Measurements from ENCODE around the gene NEK7. TPM values are rescaled to one million over a fixed set of nuclear protein-coding genes. Genes with fewer than 3 reads are reported as not detected.

NEK7 gene
- total RNA-seq, 1 donor from 2014 or later, result 63.2 TPM

GRCh38 chr1:198155253-198155652 lies 1.5 kb upstream of the NEK7 start:
- TF ChIP-seq CTCF (IDR thresholded peaks at IDR 0.05; ENCODE audit: unreplicated experiment), result no peak
- peak overlapping the region; percentile 28 for H3K27ac Mint-ChIP-seq

GRCh38 chr1:198156111-198156744 lies 570 bp upstream of the NEK7 start:
- H3K36me3 Mint-ChIP-seq, result no peaks in the 10 kb centered on the region

More at GRCh38 chr1:198155253-198155652, 1.5 kb upstream of the NEK7 start:
- H3K4me3 Mint-ChIP-seq, result peak overlapping the region; percentile 22
- no peak for DNase-seq (ENCODE audit: low spot score in 2 of 2, unreplicated experiment in 2 of 2)
- H3K4me1 Mint-ChIP-seq, result peaks cover 34% of the 10 kb centered on the region
- no peaks in the 10 kb centered on the region for H3K9me3 Mint-ChIP-seq
- no peaks in the 10 kb centered on the region for H3K36me3 Mint-ChIP-seq
- H3K27me3 Mint-ChIP-seq (ENCODE audit: low read depth), result no peaks in the 10 kb centered on the region

DNA sequence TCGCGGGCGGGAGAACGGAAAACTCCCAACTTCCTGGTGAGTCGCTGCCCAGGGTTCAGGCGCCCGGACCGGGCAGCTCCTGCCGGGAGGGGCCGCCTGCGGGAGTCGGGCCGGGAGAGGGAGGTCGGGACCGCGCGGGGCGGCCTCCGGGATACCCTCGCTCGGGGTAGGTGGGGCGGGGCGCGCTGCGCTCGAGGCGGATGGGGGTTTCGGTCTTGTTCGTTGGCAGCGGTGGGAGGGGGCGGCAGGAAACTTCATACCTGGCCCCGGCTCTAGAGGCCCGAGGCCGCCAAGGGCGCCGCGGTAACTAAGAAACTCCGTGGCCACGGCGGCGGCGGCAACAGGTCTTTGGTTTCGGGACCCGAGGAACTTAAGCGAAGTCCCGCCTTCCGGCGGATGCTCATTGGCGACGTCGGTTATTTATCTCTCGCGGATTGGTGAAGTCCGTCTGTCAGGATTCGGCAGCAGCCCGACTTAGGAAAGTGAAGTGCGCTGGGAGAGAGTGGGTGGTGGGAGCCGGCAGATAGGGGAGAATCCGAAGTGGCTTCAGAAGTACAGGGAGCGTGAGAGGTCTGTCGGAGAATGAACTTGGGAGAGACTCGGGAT lies 546 bp downstream of the NEK7 start:
- Mint-ChIP-seq H3K4me3 (peak overlapping the region; percentile 93), H3K27ac (peak overlapping the region; percentile 99)

More at GRCh38 chr1:198156111-198156744, 570 bp upstream of the NEK7 start:
- Mint-ChIP-seq H3K27ac (peak overlapping the region; percentile 95), H3K4me3 (peak overlapping the region; percentile 85), H3K27me3 (ENCODE audit: low read depth) (no peaks in the 10 kb centered on the region), H3K4me1 (peaks cover 43% of the 10 kb centered on the region), H3K9me3 (no peaks in the 10 kb centered on the region)
- TF ChIP-seq CTCF (IDR thresholded peaks at IDR 0.05; ENCODE audit: unreplicated experiment), result peak; percentile 62
- DNase-seq (ENCODE audit: low spot score in 2 of 2, unreplicated experiment in 2 of 2), result peak in 1 of 2 experiments; percentile 48

DNA sequence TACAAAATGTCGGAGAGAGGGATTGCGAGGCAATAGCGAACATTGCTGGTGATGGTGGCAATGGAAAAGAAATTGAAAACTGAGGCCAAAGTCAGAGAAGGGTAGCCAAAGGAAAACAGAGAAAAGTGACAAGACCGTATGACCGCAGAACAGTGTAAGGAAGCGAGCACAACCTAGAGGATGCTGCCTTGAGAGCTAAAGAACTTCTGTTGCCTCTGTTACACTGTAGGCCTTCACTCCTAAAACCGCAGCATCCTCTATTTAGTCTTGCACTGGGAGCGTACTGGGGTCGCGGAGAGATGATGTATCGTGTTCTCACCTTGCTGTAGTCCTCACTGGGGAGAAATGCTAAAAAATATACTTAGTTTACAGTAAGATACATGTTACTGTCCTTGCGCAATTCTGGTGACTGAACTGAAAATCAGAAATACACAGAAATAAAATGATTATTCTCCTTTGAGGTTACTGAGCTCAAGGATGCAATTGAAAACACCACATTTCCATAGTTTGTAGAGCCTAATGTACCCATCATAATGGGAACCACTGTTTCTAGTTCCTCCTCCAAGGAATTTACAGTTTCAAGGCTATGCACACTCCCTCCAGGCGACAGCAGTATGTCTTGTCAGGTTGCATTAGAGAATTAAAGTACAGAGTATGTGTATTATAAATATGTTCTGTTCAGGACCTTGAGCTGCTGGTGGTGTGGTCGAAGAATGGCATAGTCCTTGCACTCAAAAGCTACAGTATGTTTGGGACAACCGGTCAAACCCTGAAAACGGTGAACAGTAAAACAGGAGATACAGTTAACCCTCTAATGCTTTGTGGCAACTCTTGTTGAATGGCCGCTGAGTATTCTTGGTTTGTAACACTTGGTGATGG lies 1.3 kb downstream of the NEK7 start:
- H3K4me1 Mint-ChIP-seq, result peaks cover 53% of the 10 kb centered on the region
- peak overlapping the region; percentile 93 for H3K4me3 Mint-ChIP-seq
- DNase-seq (ENCODE audit: low spot score in 2 of 2, unreplicated experiment in 2 of 2), result no peak
- no peaks in the 10 kb centered on the region for H3K36me3 Mint-ChIP-seq
- peak overlapping the region; percentile 99 for H3K27ac Mint-ChIP-seq
- H3K9me3 Mint-ChIP-seq, result no peaks in the 10 kb centered on the region
- no peaks in the 10 kb centered on the region for H3K27me3 Mint-ChIP-seq (ENCODE audit: low read depth)
- no peak for TF ChIP-seq CTCF (IDR thresholded peaks at IDR 0.05; ENCODE audit: unreplicated experiment)

More for the DNA sequence above, 546 bp downstream of the NEK7 start:
- TF ChIP-seq CTCF (IDR thresholded peaks at IDR 0.05; ENCODE audit: unreplicated experiment), result no peak
- Mint-ChIP-seq H3K9me3 (no peaks in the 10 kb centered on the region), H3K27me3 (ENCODE audit: low read depth) (no peaks in the 10 kb centered on the region), H3K36me3 (no peaks in the 10 kb centered on the region), H3K4me1 (peaks cover 46% of the 10 kb centered on the region)
- DNase-seq (ENCODE audit: low spot score in 2 of 2, unreplicated experiment in 2 of 2), result peak; percentile 69 to 83

- Mint-ChIP-seq H3K36me3 (no peaks in the 10 kb centered on the region), H3K27me3 (ENCODE audit: low read depth) (no peaks in the 10 kb centered on the region), H3K27ac (peak overlapping the region; percentile 99), H3K9me3 (no peaks in the 10 kb centered on the region), H3K4me1 (peaks cover 53% of the 10 kb centered on the region), H3K4me3 (peak overlapping the region; percentile 93)
- peak; percentile 83 to 96 for DNase-seq (ENCODE audit: low spot score in 2 of 2, unreplicated experiment in 2 of 2)
- TF ChIP-seq CTCF (IDR thresholded peaks at IDR 0.05; ENCODE audit: unreplicated experiment), result no peak
Observed at GRCh38 chr1:198158735-198159589, 2.2 kb downstream of the NEK7 start.

Data from mesothelial cell of epicardium (in vitro differentiated cells).